HG02623 (cell line): ENCODE measurements around the gene RAB34.

ENCODE experiments used
- ATAC-seq: cut with Tn5 transposase; IDR thresholded peaks from one replicate; pipeline ENCODE4 v1.9.1; 2021; ENCODE audit warnings: moderate library complexity; ENCODE audit not compliant: unreplicated experiment

RAB34 gene

DNA sequence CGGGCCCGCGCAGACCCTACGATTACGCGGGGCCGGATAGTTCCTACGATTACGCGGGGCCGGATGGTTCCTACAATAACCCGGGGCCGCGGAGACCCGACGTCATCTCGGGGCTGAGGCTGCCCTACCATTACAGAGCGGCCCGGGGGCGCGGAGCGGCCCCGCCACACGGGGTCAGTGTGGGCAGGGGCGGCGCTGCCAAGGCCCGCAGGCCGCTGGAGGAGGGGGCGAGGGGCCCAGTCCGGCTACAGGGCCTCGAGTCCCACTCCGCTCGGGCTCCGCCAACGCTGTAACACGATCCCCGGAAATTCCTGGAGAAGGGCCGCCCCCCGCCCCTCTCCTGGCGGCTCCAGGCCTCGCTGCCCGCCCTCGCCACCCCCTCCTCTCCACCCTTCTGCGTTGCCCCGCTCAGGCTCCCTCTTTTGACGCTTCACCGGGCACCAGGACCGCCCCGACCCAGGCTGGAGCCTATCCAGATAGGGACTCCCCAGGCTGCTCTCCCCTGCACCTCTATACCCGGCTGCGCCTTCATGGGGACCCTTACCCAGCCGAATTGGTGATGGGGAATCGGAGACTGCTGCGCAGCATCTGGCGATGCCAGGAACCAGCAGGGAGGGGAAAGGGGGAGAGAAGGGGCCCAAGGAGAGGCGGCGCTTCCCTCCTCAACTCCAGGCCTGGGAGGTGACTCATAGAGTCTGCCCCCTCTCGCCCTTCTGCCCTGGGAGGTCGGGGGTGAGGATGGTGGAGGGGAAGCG lies at the start of gene RAB34:
Gene RAB34, minus strand, starts transcription at position 291 of the 755 bp plus-strand sequence. CDS start 602 bp downstream, outside the sequence.
- no peak for ATAC-seq

- ATAC-seq, result no peak
Observed at GRCh38 chr17:28765038-28765437, 47.4 kb upstream of the RAB34 start.

GRCh38 chr17:28763804-28764266 lies 46.2 kb upstream of the RAB34 start:
- no peak for ATAC-seq

- ATAC-seq, result no peak
Observed at GRCh38 chr17:28763137-28763799, 45.6 kb upstream of the RAB34 start.

- ATAC-seq, result no peak
Observed at GRCh38 chr17:28760601-28761562, 43.2 kb upstream of the RAB34 start.

DNA sequence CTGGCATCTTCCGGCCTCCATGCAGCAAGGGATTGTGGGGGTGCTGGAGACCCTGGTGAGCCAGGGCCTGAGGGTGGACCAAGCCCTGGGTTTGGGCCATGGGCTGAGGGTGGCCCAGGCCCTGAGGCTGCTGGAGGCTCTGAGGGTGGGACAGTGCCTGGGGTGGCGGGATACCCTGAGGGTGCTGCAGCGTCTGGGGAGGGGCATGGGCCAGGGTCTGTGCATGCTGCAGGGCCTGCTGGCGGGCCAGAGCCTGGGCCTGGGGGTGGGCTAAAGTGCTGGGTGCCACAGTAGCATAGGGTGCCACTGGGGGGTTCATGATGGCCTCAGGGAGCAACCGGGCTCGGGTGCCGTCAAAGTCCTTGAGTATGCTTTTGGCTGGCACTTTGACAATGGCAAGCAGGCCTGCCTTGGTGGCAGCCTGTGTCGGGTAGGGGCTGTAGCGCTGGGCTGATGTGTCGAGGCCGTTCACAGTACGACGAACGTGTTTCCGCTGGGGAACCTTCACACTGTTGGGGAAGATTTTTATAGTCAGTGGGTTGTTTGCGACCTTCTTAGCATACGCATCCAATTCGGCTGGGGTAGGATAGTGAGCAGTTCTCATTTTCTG lies 41.7 kb upstream of the RAB34 start:
- ATAC-seq, result no peak

DNA sequence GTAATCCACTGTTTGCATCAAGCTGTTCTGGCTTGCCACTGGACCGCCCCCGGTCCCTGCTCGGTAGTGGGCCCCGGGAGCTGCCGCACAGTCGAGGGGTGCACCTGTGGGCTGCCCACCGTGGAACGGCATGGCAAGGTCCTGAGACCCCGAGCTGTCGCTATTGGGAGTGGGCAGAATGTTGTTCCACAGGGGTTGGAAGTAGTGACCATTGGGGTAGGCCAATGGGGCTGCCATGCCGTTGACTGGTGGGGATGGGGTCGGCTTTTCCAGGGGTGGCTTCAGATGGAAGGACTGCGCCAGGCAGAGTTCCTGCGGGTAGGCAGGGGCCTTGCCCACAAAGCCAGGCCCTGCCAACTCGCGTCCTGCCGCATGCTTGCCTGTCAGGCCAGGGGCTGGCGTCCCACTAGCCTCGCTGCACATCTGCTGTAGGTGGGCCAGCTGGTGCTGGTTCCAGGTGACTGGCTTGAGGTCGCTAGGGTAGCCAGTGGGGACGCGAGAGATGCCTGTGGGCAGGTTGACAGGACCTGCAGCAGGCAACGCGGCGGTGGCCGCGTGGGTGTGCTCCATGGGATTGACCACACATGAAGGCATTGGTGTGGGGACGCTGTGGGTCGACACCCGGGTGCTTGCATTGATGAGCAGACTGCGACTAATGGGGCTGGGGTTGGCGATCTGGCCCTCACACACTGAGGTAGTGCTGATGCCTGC lies 40.9 kb upstream of the RAB34 start:
- ATAC-seq, result no peak

GRCh38 chr17:28756049-28756804 lies 38.6 kb upstream of the RAB34 start:
- no peak for ATAC-seq

GRCh38 chr17:28755486-28755885 lies 37.8 kb upstream of the RAB34 start:
- ATAC-seq, result no peak

- ATAC-seq, result no peak
Observed at GRCh38 chr17:28751600-28752366, 34.1 kb upstream of the RAB34 start.

GRCh38 chr17:28750178-28751047 lies 32.7 kb upstream of the RAB34 start:
- ATAC-seq, result no peak

GRCh38 chr17:28749516-28750177 lies 32.0 kb upstream of the RAB34 start:
- no peak for ATAC-seq

- no peak for ATAC-seq
Observed at GRCh38 chr17:28748852-28749515, 31.3 kb upstream of the RAB34 start.

DNA sequence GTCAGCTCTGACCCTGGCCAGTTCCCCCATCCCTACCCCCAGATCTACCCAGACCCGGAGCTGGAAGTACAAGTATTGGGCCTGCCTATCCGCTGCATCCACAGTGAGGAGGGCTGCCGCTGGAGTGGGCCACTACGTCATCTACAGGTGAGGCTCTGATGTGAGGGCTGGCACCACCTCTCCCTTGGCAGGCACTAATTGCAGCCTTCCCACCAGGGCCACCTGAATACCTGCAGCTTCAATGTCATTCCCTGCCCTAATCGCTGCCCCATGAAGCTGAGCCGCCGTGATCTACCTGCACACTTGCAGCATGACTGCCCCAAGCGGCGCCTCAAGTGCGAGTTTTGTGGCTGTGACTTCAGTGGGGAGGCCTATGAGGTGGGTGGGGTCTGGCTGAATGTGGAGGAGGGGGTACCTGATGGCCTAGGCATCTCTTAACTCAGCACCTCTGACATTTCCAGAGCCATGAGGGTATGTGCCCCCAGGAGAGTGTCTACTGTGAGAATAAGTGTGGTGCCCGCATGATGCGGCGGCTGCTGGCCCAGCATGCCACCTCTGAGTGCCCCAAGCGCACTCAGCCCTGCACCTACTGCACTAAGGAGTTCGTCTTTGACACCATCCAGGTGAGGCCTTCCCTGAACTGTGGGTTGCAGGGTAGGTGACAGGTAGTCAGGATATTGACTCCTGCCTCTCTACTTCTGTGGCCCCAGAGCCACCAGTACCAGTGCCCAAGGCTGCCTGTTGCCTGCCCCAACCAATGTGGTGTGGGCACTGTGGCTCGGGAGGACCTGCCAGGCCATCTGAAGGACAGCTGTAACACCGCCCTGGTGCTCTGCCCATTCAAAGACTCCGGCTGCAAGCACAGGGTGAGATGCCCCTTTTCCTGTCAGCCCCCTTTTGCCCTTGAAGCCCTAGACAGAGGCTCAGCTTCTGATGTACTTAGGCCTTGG lies 30.4 kb upstream of the RAB34 start:
- ATAC-seq, result no peak

DNA sequence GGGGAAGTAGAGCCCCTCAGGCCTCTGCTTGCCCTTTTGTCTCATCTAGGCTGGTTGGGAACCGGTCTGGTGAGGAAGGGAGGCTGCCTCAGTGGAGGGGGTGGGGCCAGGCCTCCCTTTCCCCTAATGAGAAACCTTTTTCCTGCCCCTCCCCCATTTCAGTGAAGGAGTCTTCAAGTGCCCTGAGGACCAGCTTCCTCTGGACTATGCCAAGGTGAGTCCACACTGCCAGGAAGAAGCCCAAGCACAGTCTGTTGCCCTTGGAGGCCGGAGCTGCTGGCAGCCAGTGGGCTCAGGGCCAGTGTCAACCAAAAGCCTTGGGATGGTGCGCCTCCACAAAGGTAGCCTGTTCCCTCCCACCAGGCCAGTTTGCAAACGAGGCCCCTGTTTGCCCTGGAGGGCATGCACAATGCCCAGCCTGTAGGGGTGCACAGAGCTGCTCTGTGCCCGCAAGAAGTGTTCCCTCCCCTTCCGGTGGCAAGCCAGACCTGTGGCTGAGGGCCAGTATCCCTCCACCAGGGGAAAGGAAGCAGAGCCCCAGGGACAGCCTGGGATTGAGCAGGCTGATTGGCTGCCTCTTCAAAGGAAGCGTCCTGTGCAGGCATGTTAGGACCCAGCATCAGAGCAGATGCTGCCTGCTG lies 29.5 kb upstream of the RAB34 start:
- ATAC-seq, result no peak
